Measurements from ENCODE around the gene CSTF3.
A peak's percentile ranks its signal among the peaks of the same experiment; 100 is the strongest.

DNA sequence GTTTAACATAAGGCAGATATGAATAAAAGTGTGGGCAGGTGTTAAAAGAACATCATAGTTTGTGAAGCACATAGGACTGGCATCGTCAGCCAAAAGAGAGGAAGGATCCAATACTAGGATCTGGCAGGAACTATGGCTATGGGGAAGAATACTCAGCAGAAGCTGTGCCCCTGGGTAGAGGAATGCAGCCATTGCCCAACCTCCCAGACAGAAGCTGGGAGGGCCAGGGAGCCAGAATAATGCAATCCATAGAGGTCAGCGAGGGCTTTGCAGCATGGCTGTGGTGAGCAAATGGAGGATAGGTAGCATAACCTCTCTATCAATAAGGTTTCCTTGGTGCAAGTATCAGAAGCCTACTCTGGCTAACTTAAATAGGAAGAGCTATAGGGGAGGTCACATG lies 11.7 kb upstream of the CSTF3 start:
- TF ChIP-seq, protein P1, sequence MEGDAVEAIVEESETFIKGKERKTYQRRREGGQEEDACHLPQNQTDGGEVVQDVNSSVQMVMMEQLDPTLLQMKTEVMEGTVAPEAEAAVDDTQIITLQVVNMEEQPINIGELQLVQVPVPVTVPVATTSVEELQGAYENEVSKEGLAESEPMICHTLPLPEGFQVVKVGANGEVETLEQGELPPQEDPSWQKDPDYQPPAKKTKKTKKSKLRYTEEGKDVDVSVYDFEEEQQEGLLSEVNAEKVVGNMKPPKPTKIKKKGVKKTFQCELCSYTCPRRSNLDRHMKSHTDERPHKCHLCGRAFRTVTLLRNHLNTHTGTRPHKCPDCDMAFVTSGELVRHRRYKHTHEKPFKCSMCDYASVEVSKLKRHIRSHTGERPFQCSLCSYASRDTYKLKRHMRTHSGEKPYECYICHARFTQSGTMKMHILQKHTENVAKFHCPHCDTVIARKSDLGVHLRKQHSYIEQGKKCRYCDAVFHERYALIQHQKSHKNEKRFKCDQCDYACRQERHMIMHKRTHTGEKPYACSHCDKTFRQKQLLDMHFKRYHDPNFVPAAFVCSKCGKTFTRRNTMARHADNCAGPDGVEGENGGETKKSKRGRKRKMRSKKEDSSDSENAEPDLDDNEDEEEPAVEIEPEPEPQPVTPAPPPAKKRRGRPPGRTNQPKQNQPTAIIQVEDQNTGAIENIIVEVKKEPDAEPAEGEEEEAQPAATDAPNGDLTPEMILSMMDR (conservative IDR thresholded peaks at IDR 0.05; ENCODE audit: low read depth, low read length) = no peak
- TF ChIP-seq ELK1 (IDR thresholded peaks at IDR 0.05; ENCODE audit: borderline replicate concordance, low read depth, low read length) (no peak), POLR2A (IDR thresholded peaks at IDR 0.05; ENCODE audit: low read depth, low read length) (no peak), RCOR1 (IDR thresholded peaks at IDR 0.05; ENCODE audit: insufficient replicate concordance, low read length) (no peak), RAD21 (IDR thresholded peaks at IDR 0.05; ENCODE audit: low read length) (no peak), CEBPB (IDR thresholded peaks at IDR 0.05; ENCODE audit: low read depth, low read length) (peak; percentile 87), CHD1 (IDR thresholded peaks at IDR 0.05; ENCODE audit: low read depth, low read length) (no peak), RFX5 (IDR thresholded peaks at IDR 0.05; ENCODE audit: low read depth, low read length) (no peak)
